Measurements from ENCODE around the gene PARVB.

GRCh38 chr22:44164031-44164430 is 139.9 kb downstream of the PARVB start:
- TF ChIP-seq, protein P1, sequence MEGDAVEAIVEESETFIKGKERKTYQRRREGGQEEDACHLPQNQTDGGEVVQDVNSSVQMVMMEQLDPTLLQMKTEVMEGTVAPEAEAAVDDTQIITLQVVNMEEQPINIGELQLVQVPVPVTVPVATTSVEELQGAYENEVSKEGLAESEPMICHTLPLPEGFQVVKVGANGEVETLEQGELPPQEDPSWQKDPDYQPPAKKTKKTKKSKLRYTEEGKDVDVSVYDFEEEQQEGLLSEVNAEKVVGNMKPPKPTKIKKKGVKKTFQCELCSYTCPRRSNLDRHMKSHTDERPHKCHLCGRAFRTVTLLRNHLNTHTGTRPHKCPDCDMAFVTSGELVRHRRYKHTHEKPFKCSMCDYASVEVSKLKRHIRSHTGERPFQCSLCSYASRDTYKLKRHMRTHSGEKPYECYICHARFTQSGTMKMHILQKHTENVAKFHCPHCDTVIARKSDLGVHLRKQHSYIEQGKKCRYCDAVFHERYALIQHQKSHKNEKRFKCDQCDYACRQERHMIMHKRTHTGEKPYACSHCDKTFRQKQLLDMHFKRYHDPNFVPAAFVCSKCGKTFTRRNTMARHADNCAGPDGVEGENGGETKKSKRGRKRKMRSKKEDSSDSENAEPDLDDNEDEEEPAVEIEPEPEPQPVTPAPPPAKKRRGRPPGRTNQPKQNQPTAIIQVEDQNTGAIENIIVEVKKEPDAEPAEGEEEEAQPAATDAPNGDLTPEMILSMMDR (IDR thresholded peaks at IDR 0.05) = no peak
- TF ChIP-seq POLR2A (IDR thresholded peaks at IDR 0.05) = no peak
